ENCODE measurements around the gene IFNL4.

DNA sequence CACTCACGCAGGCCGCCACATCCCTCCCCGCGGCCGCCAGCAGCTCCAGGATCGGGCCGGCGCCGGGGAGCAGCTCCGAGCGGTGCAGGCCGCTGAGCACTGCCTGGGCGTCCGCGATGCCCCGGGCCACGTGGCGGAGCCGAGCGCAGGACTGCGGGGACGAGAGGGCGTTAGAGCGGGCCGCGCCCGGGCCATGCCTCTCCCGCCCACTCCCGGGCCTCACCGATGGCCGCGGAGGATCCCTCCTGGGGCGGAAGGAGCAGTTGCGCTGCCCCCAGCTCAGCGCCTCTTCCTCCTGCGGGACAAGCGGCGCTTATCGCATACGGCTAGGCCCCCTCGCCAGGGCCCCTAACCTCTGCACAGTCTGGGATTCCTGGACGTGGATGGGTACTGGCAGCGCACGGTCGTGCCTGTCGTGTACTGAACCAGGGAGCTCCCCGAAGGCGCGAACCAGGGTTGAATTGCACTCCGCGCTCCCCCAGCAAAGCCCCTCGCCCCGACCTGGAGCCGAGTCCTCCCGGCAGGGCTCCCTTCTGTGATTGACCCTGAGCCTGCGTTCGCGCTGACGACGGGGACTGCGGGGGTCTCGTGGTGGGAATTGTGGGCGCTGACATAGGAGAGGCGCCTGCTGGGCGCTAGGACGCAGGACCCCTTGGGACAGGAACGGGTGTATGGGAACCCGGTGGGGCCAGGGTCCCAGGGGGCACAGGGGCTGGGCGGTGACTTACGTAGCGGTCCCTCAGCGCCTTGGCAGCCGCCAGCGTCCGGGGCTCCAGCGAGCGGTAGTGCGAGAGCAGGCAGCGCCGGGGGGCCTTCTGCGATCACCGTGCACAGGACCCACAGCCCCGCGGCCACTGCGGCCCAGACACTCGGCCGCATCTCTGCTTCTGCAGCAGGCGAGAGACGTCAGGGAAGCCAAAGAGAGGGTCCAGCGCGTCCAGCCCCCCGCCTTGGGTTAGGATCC lies 673 bp downstream of the IFNL4 start:
- TF ChIP-seq EP300 (IDR thresholded peaks at IDR 0.05): no peak
- TF ChIP-seq, protein P1, sequence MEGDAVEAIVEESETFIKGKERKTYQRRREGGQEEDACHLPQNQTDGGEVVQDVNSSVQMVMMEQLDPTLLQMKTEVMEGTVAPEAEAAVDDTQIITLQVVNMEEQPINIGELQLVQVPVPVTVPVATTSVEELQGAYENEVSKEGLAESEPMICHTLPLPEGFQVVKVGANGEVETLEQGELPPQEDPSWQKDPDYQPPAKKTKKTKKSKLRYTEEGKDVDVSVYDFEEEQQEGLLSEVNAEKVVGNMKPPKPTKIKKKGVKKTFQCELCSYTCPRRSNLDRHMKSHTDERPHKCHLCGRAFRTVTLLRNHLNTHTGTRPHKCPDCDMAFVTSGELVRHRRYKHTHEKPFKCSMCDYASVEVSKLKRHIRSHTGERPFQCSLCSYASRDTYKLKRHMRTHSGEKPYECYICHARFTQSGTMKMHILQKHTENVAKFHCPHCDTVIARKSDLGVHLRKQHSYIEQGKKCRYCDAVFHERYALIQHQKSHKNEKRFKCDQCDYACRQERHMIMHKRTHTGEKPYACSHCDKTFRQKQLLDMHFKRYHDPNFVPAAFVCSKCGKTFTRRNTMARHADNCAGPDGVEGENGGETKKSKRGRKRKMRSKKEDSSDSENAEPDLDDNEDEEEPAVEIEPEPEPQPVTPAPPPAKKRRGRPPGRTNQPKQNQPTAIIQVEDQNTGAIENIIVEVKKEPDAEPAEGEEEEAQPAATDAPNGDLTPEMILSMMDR (IDR thresholded peaks at IDR 0.05): no peak
- TF ChIP-seq POLR2A (IDR thresholded peaks at IDR 0.05): no peak

Data from tibial nerve (tissue), 4 donors.